Middle frontal gyrus (tissue), 1 donor: Measurements from ENCODE around the gene CTNNA2.
A peak's percentile ranks its signal among the peaks of the same experiment; 100 is the strongest.

Experiments
- DNase-seq: peaks from one replicate; pipeline ENCODE4 v3.0.0-alpha.2; 2015; ENCODE audit warnings: low spot score; ENCODE audit errors: extremely low spot score

The CTNNA2 gene

GRCh38 chr2:79920512-79921076 is 407.7 kb downstream of the CTNNA2 start:
- no peak for DNase-seq

GRCh38 chr2:79929624-79930023 is 416.8 kb downstream of the CTNNA2 start:
- no peak for DNase-seq

- no peak for DNase-seq
Measured at GRCh38 chr2:79935046-79935732, 422.3 kb downstream of the CTNNA2 start.

- DNase-seq: peak; percentile 73
Measured at GRCh38 chr2:79935771-79936657, 423.2 kb downstream of the CTNNA2 start.

- DNase-seq: no peak
Measured at GRCh38 chr2:79936715-79937114, 423.9 kb downstream of the CTNNA2 start.

GRCh38 chr2:79938648-79939047 is 425.8 kb downstream of the CTNNA2 start:
- DNase-seq: no peak

GRCh38 chr2:79940364-79940763 is 427.5 kb downstream of the CTNNA2 start:
- DNase-seq: no peak

- DNase-seq: no peak
Measured at GRCh38 chr2:79941179-79941578, 428.3 kb downstream of the CTNNA2 start.

GRCh38 chr2:79944205-79944604 is 431.4 kb downstream of the CTNNA2 start:
- DNase-seq: no peak

GRCh38 chr2:79945653-79946445 is 433.0 kb downstream of the CTNNA2 start:
- no peak for DNase-seq

GRCh38 chr2:79947751-79948150 is 434.9 kb downstream of the CTNNA2 start:
- no peak for DNase-seq

- DNase-seq: no peak
Measured at GRCh38 chr2:79950526-79950925, 437.7 kb downstream of the CTNNA2 start.

- DNase-seq: no peak
Measured at GRCh38 chr2:79952616-79953015, 439.8 kb downstream of the CTNNA2 start.

GRCh38 chr2:79960035-79960434 is 447.2 kb downstream of the CTNNA2 start:
- DNase-seq: no peak

GRCh38 chr2:79960519-79960918 is 447.7 kb downstream of the CTNNA2 start:
- no peak for DNase-seq

GRCh38 chr2:79964966-79965365 is 452.1 kb downstream of the CTNNA2 start:
- no peak for DNase-seq

- DNase-seq: no peak
Measured at GRCh38 chr2:79966369-79966768, 453.5 kb downstream of the CTNNA2 start.

- no peak for DNase-seq
Measured at GRCh38 chr2:79966882-79967281, 454.0 kb downstream of the CTNNA2 start.

- no peak for DNase-seq
Measured at GRCh38 chr2:79971807-79972206, 459.0 kb downstream of the CTNNA2 start.

GRCh38 chr2:79972661-79973060 is 459.8 kb downstream of the CTNNA2 start:
- peak; percentile 60 for DNase-seq

- no peak for DNase-seq
Measured at GRCh38 chr2:79975791-79976565, 463.1 kb downstream of the CTNNA2 start.
